Breast epithelium (tissue), 3 donors: Measurements from ENCODE around the gene CTSE.

Source experiments
- CTCF ChIP-seq, 3 donors: fragments of 450-650 bp; IDR thresholded peaks; one replicate each; pipeline ENCODE4 v1.5.1; 2016 to 2017; ENCODE audit warnings: antibody characterized with exemption in 3 of 3, mild to moderate bottlenecking in 3 of 3, moderate library complexity in 3 of 3
- POLR2AphosphoS5 ChIP-seq, 3 donors: sonication (generic); formaldehyde crosslinking; IDR thresholded peaks; one replicate each; pipeline ENCODE4 v1.6.1; 2017; ENCODE audit warnings: antibody characterized with exemption in 3 of 3

DNA sequence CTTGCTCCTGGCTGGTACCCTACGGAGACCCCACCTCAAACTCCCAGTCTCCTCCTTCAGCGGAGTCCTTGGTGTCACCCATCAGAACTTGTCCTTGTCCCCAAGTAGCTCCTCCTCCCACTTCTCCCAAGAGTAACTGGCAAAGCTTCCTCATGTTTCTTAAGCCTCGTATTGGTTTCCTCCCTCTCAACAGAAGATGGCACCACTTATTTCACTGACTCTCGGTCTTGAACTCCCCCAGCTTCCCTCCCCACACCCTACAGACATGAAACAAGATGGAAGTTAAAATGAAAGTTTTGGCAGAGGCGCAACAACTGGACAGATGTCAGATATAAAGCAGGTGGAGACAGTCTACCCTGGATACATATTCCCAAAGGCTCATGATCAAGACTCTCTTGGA, 33.9 kb downstream of the CTSE start:
- TF ChIP-seq CTCF (IDR thresholded peaks at IDR 0.05) (no peak), POLR2AphosphoS5 (IDR thresholded peaks at IDR 0.05) (no peak)
